GM19324 (cell line): Measurements from ENCODE around the gene PPFIA3.

Experiments
- ATAC-seq: cut with Tn5 transposase; IDR thresholded peaks from one replicate; pipeline ENCODE4 v1.9.1; 2021; ENCODE audit warnings: mild to moderate bottlenecking, moderate library complexity; ENCODE audit not compliant: unreplicated experiment, low FRiP score

The PPFIA3 gene

GRCh38 chr19:49148044-49148682 is 28.8 kb downstream of the PPFIA3 start:
- no peak for ATAC-seq

- no peak for ATAC-seq
Measured at GRCh38 chr19:49148784-49149651, 29.7 kb downstream of the PPFIA3 start.

- no peak for ATAC-seq
Measured at GRCh38 chr19:49149652-49150105, 30.3 kb downstream of the PPFIA3 start.

GRCh38 chr19:49150106-49150943 is 31.0 kb downstream of the PPFIA3 start:
- peak; percentile 43 for ATAC-seq

GRCh38 chr19:49150944-49151243 is 31.6 kb downstream of the PPFIA3 start:
- no peak for ATAC-seq

- no peak for ATAC-seq
Measured at GRCh38 chr19:49151267-49152118, 32.1 kb downstream of the PPFIA3 start.

GRCh38 chr19:49152119-49152550 is 32.8 kb downstream of the PPFIA3 start:
- no peak for ATAC-seq

- ATAC-seq, result no peak
Measured at GRCh38 chr19:49153167-49153809, 33.9 kb downstream of the PPFIA3 start.

GRCh38 chr19:49154279-49154678 is 34.9 kb downstream of the PPFIA3 start:
- ATAC-seq, result no peak

- ATAC-seq, result no peak
Measured at GRCh38 chr19:49155005-49155819, 35.9 kb downstream of the PPFIA3 start, which contains the start of gene HRC. HRC (minus strand) TSS chr19:49155396; CDS start chr19:49155237, 159 bp downstream.

- no peak for ATAC-seq
Measured at GRCh38 chr19:49155820-49156346, 36.5 kb downstream of the PPFIA3 start.

- no peak for ATAC-seq
Measured at GRCh38 chr19:49157445-49158224, 38.3 kb downstream of the PPFIA3 start, which contains the start of gene TRPM4. TRPM4 (plus strand) TSS chr19:49157792; CDS start chr19:49157867, 75 bp downstream.

GRCh38 chr19:49160450-49161189 is 41.3 kb downstream of the PPFIA3 start:
- ATAC-seq, result no peak

GRCh38 chr19:49161987-49162386 is 42.6 kb downstream of the PPFIA3 start:
- no peak for ATAC-seq

- no peak for ATAC-seq
Measured at GRCh38 chr19:49165111-49165750, 45.9 kb downstream of the PPFIA3 start.

- no peak for ATAC-seq
Measured at GRCh38 chr19:49165865-49166301, 46.5 kb downstream of the PPFIA3 start.
